ENCODE measurements around the gene HYAL4.
A peak's percentile ranks its signal among the peaks of the same experiment; 100 is the strongest.
"Not testable (repeated sequence)": the region's sequence is repeated elsewhere in the genome, so short reads cannot be mapped to it uniquely, and the experiment has no call there.

Gene HYAL4

DNA sequence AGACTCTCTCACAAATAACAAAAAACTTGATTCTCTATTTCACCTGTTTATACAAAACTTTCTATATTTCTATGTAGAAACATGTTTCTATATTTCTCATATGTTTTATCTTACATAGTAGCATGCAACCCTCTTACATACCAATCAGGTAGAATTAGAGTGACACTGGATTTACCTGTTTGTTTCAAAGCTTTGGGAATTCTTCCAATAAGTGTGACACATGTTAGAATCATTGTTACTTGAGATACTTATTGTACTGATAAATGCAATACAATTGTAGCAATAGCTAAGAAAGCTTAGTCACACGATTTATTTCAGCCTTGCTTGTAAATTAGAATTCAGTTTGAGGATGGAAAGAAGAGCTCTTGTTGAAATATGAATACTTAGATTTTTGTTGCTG, 4.9 kb downstream of the HYAL4 start:
- no peak for DNase-seq

GRCh38 chr7:123851404-123851803, 6.4 kb downstream of the HYAL4 start:
- not testable (repeated sequence) for DNase-seq

DNA sequence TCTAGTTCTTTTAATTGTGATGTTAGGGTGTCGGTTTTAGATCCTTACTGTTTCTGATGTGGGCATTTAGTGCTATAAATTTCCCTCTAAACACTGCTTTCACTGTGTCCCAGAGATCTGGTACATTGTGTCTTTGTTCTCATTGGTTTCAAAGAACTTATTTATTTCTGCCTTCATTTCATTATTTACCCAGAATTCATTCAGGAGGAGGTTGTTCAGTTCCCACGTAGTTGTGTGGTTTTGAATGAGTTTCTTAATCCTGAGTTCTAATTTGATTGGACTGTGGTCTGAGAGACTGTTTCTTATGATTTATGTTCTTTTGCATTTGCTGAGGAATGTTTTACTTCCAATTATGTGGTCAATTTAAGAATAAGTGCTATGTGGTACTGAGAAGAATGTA, 9.3 kb downstream of the HYAL4 start:
- DNase-seq = not testable (repeated sequence)

- not testable (repeated sequence) for DNase-seq
These were observed 11.5 kb downstream of the HYAL4 start for GRCh38 chr7:123856428-123856827.

GRCh38 chr7:123860848-123861247, 15.9 kb downstream of the HYAL4 start:
- DNase-seq = no peak

- no peak for DNase-seq
These were observed 17.8 kb downstream of the HYAL4 start for GRCh38 chr7:123862775-123863174.

DNA sequence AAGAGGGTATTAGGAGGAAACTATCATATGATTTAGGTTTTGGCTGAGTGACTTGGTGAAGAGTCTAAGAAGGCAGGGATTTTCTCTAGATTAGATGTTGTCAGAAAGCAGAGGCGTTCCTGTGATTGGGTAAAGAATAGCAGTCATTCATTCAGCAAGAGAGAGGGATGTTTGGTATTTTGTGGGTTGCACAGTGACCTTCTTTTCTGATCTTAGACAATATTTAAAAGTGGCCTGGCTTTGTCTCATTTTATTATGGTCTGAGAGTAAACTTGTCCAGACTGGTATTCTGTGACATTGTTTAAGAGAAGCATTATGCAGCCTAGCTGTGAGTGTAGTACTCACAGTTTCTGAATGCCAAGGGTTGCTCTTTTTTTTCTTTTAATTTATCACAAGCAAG, 18.5 kb downstream of the HYAL4 start:
- no peak for DNase-seq

DNA sequence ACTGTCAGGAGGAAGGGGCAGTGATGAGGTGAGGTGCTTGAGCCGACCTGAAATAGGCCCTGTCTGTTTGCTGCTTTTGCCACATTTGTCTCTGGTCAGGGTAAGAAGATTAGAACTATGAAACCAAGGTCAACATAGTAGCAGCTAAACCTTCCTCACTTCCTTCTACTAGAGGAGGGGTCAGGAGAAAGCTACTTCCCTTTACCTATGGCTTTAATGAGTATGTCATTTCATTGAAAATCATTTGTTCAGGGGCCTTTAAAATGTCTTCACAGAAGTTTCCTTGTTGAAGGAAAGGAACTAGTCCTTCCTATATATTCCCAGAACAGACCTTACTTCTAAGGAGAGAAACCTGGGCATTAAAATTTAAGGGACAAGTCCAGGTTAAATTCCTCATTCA, 19.0 kb downstream of the HYAL4 start:
- DNase-seq = no peak

DNA sequence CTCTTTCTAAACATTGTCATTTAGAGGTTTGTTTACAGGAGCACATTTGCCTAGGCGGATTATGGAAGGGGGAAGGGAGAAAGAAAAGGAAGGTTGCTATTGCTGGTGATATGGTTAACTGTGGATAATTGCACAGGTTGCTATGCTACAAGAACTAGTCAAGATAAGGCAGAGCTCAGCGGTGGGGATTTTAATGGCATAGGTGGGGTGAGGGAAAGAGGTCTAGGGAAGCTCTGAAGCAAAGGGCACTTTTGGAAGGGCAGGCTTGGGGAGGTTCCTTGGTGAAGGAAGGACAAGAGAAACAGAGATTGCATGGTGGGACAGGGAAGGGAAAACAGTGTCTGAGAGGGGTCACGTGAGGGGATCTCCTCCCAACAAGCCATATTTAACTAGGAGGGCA, 19.5 kb downstream of the HYAL4 start:
- DNase-seq = no peak

DNA sequence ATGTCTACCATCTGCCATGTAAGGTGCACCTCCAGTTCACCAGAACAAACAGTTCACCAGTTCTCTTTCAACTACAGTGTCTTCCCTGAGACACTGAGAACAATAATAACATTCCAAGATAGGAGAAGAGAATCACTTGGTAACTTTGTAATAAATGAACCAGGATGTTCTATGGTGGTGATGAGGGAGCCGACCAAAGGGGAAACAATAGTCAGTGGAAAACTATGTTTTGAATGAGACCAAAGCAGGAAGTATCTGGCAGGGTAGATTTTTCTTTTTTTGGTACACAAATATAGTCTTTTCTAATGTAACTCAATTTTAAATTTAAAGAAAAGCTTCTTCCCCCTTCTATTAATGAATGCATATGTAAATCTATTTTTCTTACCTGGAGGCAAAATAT, 20.0 kb downstream of the HYAL4 start:
- no peak for DNase-seq

DNA sequence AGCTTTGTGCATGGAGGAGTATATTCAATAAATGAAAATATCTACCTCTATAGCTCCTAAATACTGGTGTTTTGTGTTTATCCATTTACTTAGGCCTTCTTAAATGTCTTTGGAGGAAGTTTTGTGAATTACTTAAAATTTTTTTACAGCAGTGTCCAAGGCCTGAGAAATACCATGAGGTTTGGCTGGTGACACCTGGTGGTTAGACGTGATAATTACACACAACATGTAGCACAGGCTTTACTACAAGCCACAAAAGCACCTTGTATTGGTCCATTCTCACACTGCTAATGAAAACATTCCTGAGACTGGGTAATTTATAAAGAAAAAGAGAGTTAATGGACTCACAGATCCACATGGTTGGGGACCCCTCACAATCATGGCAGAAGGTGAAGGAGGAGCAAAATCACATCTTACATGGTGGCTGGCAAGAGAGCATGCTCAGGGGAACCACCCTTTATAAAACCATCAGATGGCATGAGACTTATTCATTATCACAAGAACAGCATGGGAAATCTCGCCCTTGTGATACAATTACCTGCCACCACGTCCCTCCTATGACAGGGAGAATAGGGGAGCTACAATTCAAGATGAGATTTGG, 20.6 kb downstream of the HYAL4 start:
- no peak for DNase-seq

DNA sequence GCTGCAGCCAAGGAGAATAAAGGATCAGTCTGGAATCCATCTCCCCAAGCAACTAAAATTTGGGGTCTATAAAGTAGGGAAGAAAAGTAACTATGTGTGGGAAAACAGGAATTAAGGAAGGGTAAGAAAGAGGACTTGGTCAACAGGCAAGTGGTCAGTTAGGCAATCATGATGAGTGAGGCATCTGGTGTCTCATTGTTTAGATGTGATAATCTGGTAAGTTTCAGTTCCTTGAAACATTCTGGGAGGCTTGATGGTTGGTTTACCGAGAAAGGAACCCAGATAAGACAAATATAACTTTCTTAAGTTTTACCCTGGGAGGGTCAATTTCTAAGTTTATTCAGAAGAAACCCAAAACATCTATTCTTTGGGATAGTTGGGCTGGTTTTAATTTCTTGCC, 22.3 kb downstream of the HYAL4 start:
- no peak for DNase-seq

GRCh38 chr7:123871998-123872867, 27.3 kb downstream of the HYAL4 start:
- peak; percentile 76 for DNase-seq

DNA sequence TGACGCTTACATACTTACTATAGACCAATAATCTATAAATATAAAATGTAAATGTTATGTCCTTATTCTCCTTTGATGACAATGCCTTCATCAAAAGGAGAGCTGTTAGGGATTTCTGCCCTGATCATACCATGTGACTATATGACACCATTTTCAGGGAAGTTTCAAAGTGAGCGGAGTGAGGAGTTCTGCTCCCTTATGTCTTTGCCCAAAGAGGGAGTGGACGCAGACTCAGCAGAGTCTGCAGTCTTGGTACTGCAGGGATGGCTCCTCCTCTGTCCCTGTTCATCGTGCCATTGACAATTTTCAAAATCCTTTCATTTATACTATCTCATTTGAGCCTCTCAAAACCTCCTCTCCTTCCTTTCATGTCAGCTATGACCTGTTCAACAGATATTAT, 27.9 kb downstream of the HYAL4 start:
- no peak for DNase-seq

DNA sequence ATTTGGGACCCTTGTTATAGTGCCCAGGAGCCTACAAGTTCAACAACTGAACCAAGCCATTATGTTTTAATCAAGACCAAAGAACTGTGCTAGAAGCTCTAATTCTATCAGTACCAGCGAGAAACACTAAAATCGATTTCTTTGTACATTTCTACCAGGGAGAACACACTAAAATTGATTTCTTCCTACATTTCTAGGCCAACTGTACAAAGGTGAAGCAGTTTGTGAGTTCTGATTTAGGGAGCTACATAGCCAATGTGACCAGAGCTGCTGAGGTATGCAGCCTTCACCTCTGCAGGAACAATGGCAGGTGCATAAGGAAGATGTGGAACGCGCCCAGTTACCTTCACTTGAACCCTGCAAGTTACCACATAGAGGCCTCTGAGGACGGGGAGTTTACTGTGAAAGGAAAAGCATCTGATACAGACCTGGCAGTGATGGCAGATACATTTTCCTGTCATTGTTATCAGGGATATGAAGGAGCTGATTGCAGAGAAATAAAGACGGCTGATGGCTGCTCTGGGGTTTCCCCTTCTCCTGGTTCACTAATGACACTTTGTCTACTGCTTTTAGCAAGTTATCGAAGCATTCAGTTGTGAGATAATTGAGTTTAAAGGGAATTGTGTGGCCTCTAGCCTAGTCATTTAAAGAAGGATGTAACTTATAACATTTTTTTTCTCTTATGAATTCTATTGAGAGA, 31.7 kb downstream of the HYAL4 start:
- no peak for DNase-seq

DNA sequence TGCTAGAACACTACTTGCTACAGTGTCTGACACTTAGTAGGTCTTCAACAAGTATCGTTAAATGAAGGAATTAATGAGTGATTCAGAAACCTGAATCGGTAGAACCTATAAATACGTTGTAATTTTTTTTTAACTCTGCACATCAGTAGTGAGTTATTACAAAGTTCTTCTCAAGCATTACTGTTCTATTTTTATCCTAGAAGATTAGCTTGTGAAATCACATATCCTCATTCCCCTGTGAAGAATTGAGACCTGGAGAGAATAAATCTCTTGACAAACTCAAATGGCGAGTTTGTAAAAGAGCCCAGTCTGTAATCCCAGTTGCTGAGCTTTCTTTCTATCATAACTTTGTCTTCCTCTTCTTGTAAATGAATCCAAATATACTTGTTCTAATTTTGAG, 34.7 kb downstream of the HYAL4 start:
- no peak for DNase-seq

- DNase-seq = no peak
These were observed 36.3 kb downstream of the HYAL4 start for GRCh38 chr7:123881300-123881699.

DNA sequence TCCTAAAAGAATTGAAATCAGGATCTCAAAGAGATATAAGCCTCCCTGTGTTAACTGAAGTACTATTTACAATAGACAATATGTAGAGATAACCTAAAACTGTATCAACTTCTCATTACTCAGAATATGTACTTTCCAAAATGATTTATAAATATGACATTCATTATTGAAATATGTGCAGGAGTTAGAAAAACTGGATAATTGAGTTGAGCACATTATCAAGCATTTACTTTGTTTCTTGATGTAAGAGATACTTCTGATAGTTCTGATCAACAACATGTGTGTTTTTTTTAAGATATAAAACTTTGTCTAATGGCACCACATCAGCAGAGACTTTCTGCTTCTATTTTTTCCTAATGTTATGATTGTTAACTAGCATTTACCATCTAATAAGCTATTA, 38.2 kb downstream of the HYAL4 start:
- DNase-seq = no peak

DNA sequence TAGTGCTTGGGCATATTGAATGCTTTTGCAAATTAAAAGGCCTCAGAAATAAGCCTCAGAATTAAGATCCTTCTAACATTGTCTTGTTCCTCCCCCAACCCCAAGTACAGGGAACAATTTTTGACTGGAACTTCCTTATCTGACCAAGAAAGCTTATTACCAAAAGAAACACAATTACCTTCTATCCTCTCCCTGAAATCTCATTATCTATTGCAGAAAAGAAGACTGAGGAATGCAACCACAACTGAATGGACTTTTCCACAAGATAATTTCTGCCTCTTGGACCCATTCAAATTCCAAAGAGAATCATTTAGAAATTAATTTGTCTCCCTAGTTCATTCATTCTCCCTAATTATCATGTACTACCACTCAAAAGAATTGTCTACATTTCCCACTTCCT, 43.2 kb downstream of the HYAL4 start:
- DNase-seq = no peak

DNA sequence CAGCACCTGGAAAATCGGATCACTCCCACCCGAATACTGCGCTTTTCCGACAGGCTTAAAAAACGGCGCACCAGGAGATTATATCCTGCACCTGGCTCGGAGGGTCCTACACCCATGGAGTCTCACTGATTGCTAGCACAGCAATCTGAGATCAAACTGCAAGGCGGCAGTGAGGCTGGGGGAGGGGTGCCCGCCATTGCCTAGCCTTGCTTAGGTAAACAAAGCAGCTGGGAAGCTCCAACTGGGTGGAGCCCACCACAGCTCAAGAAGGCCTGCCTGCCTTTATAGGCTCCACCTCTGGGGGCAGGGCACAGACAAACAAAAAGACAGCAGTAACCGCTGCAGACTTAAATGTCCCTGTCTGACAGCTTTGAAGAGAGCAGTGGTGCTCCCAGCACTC, 49.8 kb downstream of the HYAL4 start:
- not testable (repeated sequence) for DNase-seq

GRCh38 chr7:123901101-123901500, 56.1 kb downstream of the HYAL4 start:
- DNase-seq = no peak

- DNase-seq = no peak
These were observed 60.7 kb downstream of the HYAL4 start for GRCh38 chr7:123905714-123906113.

- peak; percentile 60 for DNase-seq
These were observed 71.3 kb downstream of the HYAL4 start for GRCh38 chr7:123916240-123916724.

GRCh38 chr7:123917878-123918277, 72.9 kb downstream of the HYAL4 start:
- DNase-seq = no peak

Data from islet precursor cell (in vitro differentiated cells).